ENCODE results near the gene CD40LG.

The CD40LG gene

DNA sequence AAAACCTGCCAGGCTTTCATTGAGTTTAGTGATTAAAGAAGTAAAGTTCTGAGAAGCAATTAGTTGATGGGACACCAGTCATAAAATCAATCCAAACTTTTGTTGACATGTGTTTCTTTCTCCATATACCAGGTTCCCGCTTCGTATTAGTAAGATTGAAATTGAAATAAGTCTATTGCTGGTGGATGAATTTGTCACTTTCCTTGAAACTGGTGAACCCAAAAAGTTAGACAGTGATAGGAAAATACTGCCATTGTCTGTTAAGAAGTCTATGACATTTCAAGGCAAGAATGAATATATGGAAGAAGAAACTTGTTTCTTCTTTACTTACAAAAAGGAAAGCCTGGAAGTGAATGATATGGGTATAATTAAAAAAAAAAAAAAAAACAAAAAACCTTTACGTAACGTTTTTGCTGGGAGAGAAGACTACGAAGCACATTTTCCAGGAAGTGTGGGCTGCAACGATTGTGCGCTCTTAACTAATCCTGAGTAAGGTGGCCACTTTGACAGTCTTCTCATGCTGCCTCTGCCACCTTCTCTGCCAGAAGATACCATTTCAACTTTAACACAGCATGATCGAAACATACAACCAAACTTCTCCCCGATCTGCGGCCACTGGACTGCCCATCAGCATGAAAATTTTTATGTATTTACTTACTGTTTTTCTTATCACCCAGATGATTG, at the start of gene CD40LG:
Gene CD40LG, plus strand, starts transcription at position 482 of the 684 bp plus-strand sequence. Its CDS starts 91 bp downstream, at position 573.
- DNase-seq = no peak

- DNase-seq = no peak
Observed at GRCh38 chrX:136598631-136599030, 49.3 kb upstream of the CD40LG start.

GRCh38 chrX:136600059-136600458, 47.9 kb upstream of the CD40LG start:
- no peak for DNase-seq

DNA sequence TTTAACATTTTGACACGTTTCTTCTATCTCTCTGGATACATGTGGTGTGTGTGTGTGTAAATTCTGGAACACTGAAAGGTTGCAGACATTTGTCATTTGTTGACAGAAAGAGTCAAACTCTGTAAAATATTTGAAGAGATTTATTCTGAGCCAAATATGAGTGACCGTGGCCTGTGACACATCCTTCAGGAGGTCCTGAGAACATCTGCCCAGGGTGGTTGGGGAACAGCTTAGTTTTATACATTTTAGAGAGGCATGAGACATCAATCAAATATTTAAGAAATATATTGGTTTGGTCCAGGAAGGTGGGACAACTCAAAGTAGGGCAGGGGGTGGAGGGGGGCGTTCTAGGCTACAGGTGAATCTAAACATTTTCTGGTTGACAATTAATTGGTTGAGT, 40.7 kb upstream of the CD40LG start:
- DNase-seq = no peak

GRCh38 chrX:136608295-136608933, 39.5 kb upstream of the CD40LG start:
- peak; percentile 16 for DNase-seq

GRCh38 chrX:136616987-136617685, 30.8 kb upstream of the CD40LG start:
- no peak for DNase-seq

DNA sequence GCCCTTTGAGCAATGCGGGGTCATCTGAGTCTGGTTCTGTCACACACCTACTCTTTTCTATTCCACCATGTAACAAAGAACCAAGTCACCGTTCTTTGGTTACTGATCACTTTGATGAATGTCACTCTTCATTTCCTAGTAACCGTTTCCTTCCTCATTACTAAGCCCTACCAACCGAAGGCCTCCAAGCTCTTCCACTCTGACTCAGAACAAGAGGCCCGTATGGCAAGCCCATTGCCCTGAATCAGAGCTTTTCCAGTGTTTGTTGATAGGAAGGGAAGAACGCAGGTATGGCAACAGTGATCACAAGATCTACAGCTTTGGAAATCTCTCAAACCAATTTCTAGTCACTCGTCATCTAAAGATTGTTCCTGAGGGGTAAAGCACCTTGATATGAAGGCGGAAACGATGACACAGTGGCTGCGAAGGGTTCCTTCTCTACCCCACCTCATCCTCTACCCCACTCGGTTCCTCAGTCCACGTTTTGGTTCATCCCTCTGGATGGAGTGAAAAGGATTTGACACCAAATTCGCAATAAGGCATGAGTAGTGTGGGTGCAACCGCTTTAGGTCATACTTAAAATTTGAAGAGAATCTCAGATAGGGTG, 28.0 kb upstream of the CD40LG start:
- DNase-seq = no peak

GRCh38 chrX:136620780-136621179, 27.2 kb upstream of the CD40LG start:
- no peak for DNase-seq

DNA sequence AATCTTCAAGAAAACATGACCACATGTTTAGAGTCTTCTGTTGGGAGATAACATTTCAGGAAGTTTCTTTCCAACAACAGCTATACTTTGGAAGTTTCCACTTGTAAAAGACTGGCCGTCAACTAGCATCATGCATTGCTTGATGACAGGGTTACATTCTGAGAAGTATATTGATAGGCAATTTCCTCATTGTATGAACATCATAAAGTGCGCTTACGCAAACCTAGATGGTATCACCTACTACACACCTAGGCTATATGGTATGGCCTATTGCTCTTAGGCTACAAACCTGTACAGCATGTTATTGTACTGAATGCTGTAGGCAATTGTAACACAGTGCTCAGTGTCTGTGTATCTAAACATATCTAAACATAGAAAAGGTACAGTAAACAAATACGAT, 25.4 kb upstream of the CD40LG start:
- no peak for DNase-seq

- DNase-seq = no peak
Observed at GRCh38 chrX:136623396-136623795, 24.6 kb upstream of the CD40LG start.

DNA sequence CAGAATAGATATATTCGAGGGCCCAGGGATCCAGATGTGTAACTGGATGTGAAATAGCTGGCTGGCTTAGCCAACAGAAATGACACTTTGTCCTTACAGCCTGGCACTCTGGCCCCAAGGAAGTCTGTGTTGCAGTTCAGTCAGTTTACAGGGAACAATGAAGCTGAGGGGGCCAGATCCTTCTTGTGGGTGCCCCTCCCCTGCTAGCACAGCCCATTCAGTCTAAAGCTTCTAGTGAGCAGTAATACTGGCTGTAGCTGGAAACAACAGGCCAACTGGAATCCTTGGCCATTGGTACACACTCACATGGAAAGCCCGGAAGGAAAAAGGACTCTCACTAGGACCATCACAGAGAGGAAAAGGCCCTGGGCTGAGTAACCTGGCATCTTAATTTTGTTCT, 22.7 kb upstream of the CD40LG start:
- DNase-seq = no peak

DNA sequence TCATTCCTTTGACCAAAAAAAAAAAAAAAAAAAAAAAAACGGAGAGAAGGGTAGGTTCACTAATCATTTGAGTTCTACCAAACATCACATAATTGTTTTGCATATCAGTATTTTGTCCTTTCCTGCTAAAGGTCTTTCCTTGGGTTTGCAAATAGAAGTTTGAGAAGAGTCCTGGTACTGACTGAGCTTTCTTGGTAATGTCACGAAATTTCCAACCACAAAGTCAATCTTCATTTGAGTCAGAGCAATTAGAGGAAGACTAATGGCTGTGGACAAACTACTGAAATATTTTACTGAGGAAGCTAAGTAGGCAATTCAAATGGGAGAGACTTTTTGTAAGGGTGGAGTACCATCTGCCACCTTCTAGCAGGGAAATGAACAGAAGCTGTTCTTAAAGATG, 21.7 kb upstream of the CD40LG start:
- DNase-seq = no peak

DNA sequence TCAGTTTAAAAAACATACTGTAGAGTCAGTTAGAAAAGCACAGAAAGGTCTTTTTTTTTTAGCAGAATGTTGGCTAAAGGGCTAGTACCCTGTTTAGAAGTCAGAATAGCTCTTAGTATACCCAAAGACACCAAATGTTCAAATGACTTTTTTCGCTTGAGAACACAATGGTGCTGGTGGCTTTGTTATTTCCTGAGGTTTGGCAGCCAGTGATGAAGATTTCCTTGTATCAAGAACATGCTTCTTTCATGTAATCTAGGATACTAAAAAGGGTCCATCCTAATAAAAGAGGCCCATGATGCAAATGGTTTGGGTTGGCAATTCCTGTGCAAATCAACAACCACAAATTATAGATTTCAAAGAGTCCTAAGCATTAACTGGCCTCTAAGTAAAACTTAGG, 21.1 kb upstream of the CD40LG start:
- DNase-seq = no peak

- DNase-seq = no peak
Observed at GRCh38 chrX:136627409-136627808, 20.5 kb upstream of the CD40LG start.

GRCh38 chrX:136629084-136629750, 18.7 kb upstream of the CD40LG start:
- DNase-seq = no peak

- no peak for DNase-seq
Observed at GRCh38 chrX:136630881-136631280, 17.1 kb upstream of the CD40LG start.

DNA sequence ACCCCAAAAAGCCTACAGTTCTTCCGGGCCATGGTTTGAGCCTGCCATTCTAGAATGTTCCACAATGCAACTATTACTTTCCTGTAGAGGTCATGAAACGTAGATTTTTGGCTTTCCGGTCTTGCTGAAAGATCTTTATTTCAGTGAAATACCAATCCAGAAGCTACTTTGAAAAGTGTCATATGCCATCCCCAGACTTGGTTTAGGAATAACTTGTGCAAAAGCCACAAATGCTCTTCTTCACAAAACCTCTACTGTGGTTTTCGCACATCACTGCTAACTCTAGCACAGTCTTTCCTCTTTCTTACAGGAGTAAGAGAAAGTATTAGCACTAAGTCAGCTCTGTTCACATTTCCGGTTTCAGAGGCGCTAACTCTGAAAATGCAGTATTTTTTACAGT, 12.7 kb upstream of the CD40LG start:
- no peak for DNase-seq

GRCh38 chrX:136636121-136636520, 11.8 kb upstream of the CD40LG start:
- DNase-seq = no peak

GRCh38 chrX:136639506-136640176, 8.3 kb upstream of the CD40LG start:
- DNase-seq = no peak

DNA sequence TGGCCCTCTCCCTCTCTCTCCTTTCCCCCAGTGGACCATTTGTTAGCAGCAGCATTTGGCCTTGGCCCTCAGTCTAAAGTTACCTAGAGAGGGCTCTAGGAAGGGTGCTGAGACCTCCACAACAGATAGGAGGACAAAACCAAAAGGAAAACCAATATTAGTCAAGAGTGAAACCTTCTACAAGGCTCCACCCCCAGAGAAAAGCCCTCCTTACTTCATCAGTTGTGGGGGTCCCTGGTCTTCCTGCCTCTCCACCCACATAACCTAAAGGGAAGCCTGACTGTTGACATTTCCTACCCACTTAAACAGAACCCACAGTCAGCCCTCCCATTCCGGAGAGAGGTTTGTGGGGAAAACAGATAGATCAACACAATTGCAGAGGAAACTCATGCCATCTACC, 4.7 kb upstream of the CD40LG start:
- no peak for DNase-seq

DNA sequence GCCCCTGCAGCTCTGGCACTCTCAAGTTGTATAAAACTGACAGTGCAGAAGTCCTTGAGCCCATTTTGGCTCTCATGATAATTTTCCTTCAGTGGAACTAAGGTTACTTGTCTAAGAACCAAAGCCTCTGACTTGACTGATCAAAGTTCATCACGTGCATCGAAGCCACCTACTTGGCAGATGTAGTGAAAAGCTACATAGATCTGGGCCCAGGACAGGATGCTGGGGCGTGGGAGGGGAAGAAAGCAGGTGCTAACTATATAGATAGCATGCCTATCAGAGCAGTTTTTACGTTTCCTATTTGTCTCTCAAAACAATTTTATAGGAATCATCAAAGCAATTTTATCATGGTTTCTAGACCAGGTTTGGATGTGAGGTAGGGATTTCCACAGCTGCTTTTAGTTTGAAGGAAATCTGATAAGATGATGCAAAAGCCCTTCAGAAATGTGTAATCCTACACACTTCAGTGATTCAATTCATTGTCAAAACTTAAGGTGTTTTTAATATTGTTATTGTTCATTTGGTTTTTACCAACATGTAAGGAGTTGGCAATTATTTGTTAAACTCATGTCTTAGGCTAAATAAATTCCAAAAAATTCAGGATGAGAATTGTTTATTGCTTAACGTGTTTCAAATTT, 1.2 kb upstream of the CD40LG start:
- no peak for DNase-seq

DNA sequence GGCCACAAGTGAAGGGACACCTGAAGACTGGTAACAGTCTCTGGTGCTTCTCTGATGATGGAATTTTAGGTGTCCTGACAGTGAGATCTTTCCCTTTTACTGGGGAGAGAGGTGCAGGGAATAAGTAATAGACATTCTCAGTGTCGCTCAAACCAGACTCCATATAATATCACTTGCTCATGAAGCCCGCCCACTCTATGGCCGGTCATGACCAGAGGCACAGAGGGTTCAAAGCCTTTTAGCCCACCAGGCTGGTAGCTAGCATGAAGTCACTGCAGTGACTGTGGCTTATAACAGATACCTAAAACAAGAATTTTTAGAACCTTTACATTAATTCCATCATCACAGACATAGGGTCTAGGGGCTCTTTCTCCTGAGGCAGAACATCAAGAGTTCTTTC, 2.9 kb downstream of the CD40LG start:
- DNase-seq = no peak

Data from NCI-H1092 treated with DMSO at 0.1 percent for 48 hours (cell line).